CD14-positive monocyte (primary cell): ENCODE measurements around the gene GNAS-AS1. TPM values are rescaled to one million over a fixed set of nuclear protein-coding genes. Genes with fewer than 3 reads are reported as not detected.

Experiments
- DNase-seq, 3 donors: peaks; one replicate each; pipeline ENCODE4 v3.0.0-alpha.2; 2011 to 2022
- H2AFZ ChIP-seq: 2 replicates; pipeline ENCODE4 v1.6.0; 2012; ENCODE audit warnings: mild to moderate bottlenecking, low read depth, low read length, inconsistent platforms; ENCODE audit not compliant: insufficient read depth, poor library complexity, severe bottlenecking
- H3K27ac ChIP-seq, 2 donors: 1 replicate in 1 of 2; 2 replicates in 1 of 2; pipeline ENCODE4 v1.5.1; 2012 to 2013; ENCODE audit warnings: low read length in 2 of 2, control low read depth in 1 of 2, inconsistent platforms in 1 of 2, low read depth in 1 of 2, mild to moderate bottlenecking in 1 of 2
- H3K27me3 ChIP-seq, 2 donors: one replicate each; pipeline versions ENCODE4 v1.6.0 to v1.6.1; 2011 to 2013; ENCODE audit warnings: low read length in 2 of 2; ENCODE audit not compliant: control insufficient read depth in 2 of 2, insufficient read depth in 2 of 2
- H3K36me3 ChIP-seq, 2 donors: replicated peaks in 1 of 2; 1 replicate in 1 of 2; 2 replicates in 1 of 2; pipeline versions ENCODE4 v1.5.1 to v1.6.1; 2012 to 2013; ENCODE audit warnings: low read length in 2 of 2, control low read depth in 1 of 2, inconsistent platforms in 1 of 2, mild to moderate bottlenecking in 1 of 2; ENCODE audit not compliant: insufficient read depth in 2 of 2, control insufficient read depth in 1 of 2
- H3K4me1 ChIP-seq, 2 donors: 1 replicate in 1 of 2; 2 replicates in 1 of 2; pipeline versions ENCODE4 v1.5.1 to v1.6.1; 2012 to 2013; ENCODE audit warnings: low read length in 2 of 2, control low read depth in 1 of 2, inconsistent platforms in 1 of 2, mild to moderate bottlenecking in 1 of 2, moderate library complexity in 1 of 2; ENCODE audit not compliant: insufficient read depth in 2 of 2, control insufficient read depth in 1 of 2
- H3K4me2 ChIP-seq: replicated peaks from 2 replicates; pipeline ENCODE3; 2012; ENCODE audit warnings: low read length, moderate library complexity, mild to moderate bottlenecking; ENCODE audit not compliant: poor library complexity, severe bottlenecking; ENCODE audit errors: extremely low read depth
- H3K4me3 ChIP-seq, 3 experiments: fragments of 200-600 bp in 1 of 3; sonication (generic) in 1 of 3; replicated peaks in 1 of 3; 1 replicate in 2 of 3; 2 replicates in 1 of 3; pipeline ENCODE4 v1.5.1; 2011 to 2013; ENCODE audit warnings: low read length in 3 of 3, mild to moderate bottlenecking in 3 of 3, control low read depth in 2 of 3, low read depth in 2 of 3, inconsistent platforms in 1 of 3, moderate library complexity in 1 of 3
- H3K79me2 ChIP-seq: 2 replicates; pipeline ENCODE4 v1.6.0; 2012; ENCODE audit warnings: mild to moderate bottlenecking, control low read depth, inconsistent platforms, low read length, moderate library complexity; ENCODE audit not compliant: insufficient read depth
- H3K9ac ChIP-seq: 2 replicates; pipeline ENCODE4 v1.6.0; 2017; ENCODE audit warnings: low read length, mild to moderate bottlenecking; ENCODE audit not compliant: insufficient read depth, poor library complexity, severe bottlenecking
- H3K9me3 ChIP-seq, 2 donors: replicated peaks in 1 of 2; 1 replicate in 1 of 2; 2 replicates in 1 of 2; pipeline versions ENCODE4 v1.5.1 to v1.6.1; 2012 to 2013; ENCODE audit warnings: low read length in 2 of 2, control low read depth in 1 of 2; ENCODE audit not compliant: control insufficient read depth in 1 of 2, insufficient read depth in 1 of 2
- H4K20me1 ChIP-seq: 2 replicates; pipeline ENCODE4 v1.6.0; 2012; ENCODE audit warnings: mild to moderate bottlenecking, low read length, control low read depth, moderate library complexity; ENCODE audit not compliant: insufficient read depth
- H3K27ac Mint-ChIP-seq, 7 donors: one replicate each; pipeline ENCODE4 v1.8.0; 2020; ENCODE audit warnings: mild to moderate bottlenecking in 7 of 7, mixed read lengths in 7 of 7, moderate library complexity in 6 of 7, inconsistent platforms in 2 of 7
- H3K27me3 Mint-ChIP-seq, 3 donors: one replicate each; pipeline ENCODE4 v1.8.0; 2021 to 2022; ENCODE audit warnings: low read depth in 3 of 3, mild to moderate bottlenecking in 3 of 3, mixed read lengths in 3 of 3, moderate library complexity in 3 of 3, inconsistent platforms in 1 of 3
- H3K36me3 Mint-ChIP-seq, 2 donors: one replicate each; pipeline ENCODE4 v1.8.0; 2020; ENCODE audit warnings: mixed read lengths in 2 of 2, inconsistent platforms in 1 of 2, mild to moderate bottlenecking in 1 of 2
- H3K4me1 Mint-ChIP-seq: one replicate; pipeline ENCODE4 v1.8.0; 2020; ENCODE audit warnings: mild to moderate bottlenecking, mixed read lengths
- H3K4me3 Mint-ChIP-seq, 2 donors: one replicate each; pipeline ENCODE4 v1.8.0; 2020; ENCODE audit warnings: mild to moderate bottlenecking in 2 of 2, mixed read lengths in 2 of 2, moderate library complexity in 1 of 2
- H3K9me3 Mint-ChIP-seq, 7 donors: one replicate each; pipeline ENCODE4 v1.8.0; 2020 to 2022; ENCODE audit warnings: mixed read lengths in 7 of 7, mild to moderate bottlenecking in 6 of 7, moderate library complexity in 6 of 7, inconsistent platforms in 2 of 7
- CTCF ChIP-seq: fragments of 200-600 bp; IDR thresholded peaks from one replicate; pipeline ENCODE4 v1.8.0; 2022; ENCODE audit warnings: antibody characterized with exemption, mild to moderate bottlenecking
- whole genome bisulfite sequencing: methylation state at CpG from one replicate; pipeline ENCODE4 v1.1.5; 2013; ENCODE audit warnings: missing lambda C conversion rate; ENCODE audit not compliant: insufficient coverage; 5-methylcytosine and 5-hydroxymethylcytosine counted together
- intact Hi-C, 2 donors: fragments of 100-400 bp; cut with micrococcal nuclease; formaldehyde crosslinking; loops; one replicate each; pipeline versions ENCODE4 v1.15.0 to v1.15.1; 2023
- polyA plus RNA-seq, 3 donors: library from polyadenylated mRNA; depleted of rRNA in 1 of 3; unstranded in 2 of 3; stranded (reverse) in 1 of 3; fragments of 300-500 nt in 2 of 3; fragments of >200 nt in 1 of 3; fragmentation: Illumina TruSeq in 2 of 3; gene quantifications; 1 replicate in 2 of 3; 2 replicates in 1 of 3; pipeline ENCODE4 v1.2.3, GENCODE V29; 2012 to 2021

The GNAS-AS1 gene
- polyA plus RNA-seq, 3 donors = not detected

DNA sequence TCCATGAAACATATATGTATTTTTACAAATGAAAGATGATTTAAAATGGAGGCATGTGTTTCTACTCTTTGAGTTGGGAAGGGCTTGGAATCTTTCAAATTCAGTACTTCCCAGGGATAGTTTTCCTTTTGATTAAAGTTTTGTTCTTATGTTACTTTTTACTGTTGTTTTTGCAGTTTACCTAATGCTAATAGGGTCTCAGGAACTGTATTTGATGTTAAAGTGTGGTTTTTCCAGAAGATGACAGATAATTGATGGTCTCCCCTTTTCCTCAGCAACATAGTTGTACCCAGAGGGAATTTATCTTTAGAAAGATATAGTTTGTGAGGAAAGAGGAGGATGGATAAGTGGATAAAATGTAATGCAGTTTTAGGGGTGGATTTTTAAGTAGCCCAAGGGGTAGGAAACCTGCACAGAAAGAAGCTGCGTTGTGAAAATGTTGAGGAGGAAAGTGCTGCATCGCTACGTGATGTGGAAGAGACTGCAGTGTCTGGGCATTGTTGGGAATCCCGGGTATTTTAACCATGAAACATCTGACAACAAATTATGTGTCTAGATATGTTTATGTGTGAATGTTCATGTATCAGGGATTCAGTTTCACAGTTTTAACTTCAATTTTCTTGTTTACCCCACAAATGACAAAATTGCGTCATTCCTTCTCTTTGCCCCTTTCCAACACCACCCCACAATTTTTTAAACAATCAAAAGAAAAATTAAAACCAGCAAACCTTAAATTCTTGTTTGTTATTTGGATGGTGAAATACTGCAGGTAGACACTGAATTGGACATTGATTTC, 44.1 kb upstream of the GNAS-AS1 start:
- H3K9me3 Mint-ChIP-seq = no peaks in the 10 kb centered on the region
- H3K9me3 ChIP-seq = no peaks in the 10 kb centered on the region
- no peak for TF ChIP-seq CTCF
- peak overlapping the region in 1 of 3 experiments; percentile 93 for H3K4me3 ChIP-seq
- 0% methylated on average over 1 of the region's 5 CpGs for WGBS
- no peak for DNase-seq
- peaks cover 0 to 2% (median 0%) of the 10 kb centered on the region in 3 donors for H3K27me3 Mint-ChIP-seq
- no peak overlapping the region for H3K27ac ChIP-seq
- H3K27me3 ChIP-seq = no peaks in the 10 kb centered on the region
- H3K9ac ChIP-seq = no peak overlapping the region
- H3K4me2 ChIP-seq = peak overlapping the region; percentile 4
- H3K36me3 Mint-ChIP-seq = peaks cover 21 to 29% of the 10 kb centered on the region in 2 donors
- H4K20me1 ChIP-seq = peaks cover 75% of the 10 kb centered on the region
- H3K36me3 ChIP-seq = peaks cover 9 to 35% of the 10 kb centered on the region in 2 donors
- H3K4me1 ChIP-seq = peaks cover 41 to 61% of the 10 kb centered on the region in 2 donors
- H3K4me1 Mint-ChIP-seq = peaks cover 52% of the 10 kb centered on the region
- intact Hi-C loops = loop anchor here (5.0 to 10.0 kb wide), 6 partner anchors 87 to 240 kb away; partner anchors contain the start of genes ATP5F1E (in 2 of the 2), NELFCD (in 2 of the 2), CTSZ (in 1 of the 2) and PRELID3B (in 1 of the 2)
- H2AFZ ChIP-seq = no peak overlapping the region
- H3K4me3 Mint-ChIP-seq = no peak overlapping the region
- H3K79me2 ChIP-seq = peaks cover 82% of the 10 kb centered on the region
- H3K27ac Mint-ChIP-seq = peak overlapping the region in 2 of 7 donors; percentile 3 to 31

DNA sequence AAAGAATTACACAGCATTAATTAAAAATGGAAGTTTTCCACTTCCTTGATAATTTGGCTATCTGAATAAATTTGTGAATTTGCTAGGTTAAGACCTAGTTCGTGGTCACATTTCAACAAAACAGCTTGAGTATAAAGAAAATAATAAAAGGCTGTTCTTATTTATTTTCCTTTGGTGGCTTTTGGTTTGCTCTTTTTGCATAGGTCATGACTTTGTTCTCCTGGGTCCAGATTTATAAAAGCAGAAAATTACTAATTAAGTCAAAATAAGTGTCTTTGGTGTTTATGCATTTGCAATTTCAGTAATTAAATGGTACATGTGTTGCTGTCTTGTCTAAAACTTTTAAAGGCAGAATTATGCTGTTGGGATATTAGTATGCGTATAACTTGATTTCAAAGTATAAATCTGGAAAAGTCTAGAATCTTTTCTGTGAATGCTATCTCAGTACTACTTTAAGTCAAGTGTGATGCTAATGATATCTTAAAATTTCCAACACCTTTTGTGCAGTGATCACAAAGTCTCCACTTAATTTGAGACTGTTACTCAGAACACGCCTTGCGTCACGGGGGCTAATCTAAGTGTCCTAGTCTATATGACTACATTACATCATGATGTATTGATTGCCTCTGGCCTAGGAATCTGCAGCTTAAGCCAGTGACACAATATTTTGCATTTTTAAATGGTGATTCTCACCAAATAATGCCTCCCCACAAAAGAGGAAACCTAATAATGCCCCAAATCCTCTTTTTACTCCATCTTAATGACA, 42.8 kb upstream of the GNAS-AS1 start:
- WGBS = no CpG with 5 or more reads among the region's 5 CpGs
- peak in 2 of 3 donors; percentile 20 for DNase-seq
- Mint-ChIP-seq H3K4me3 (peak overlapping the region; percentile 20 to 47), H3K27me3 (peaks cover 0 to 4% (median 0%) of the 10 kb centered on the region in 3 donors), H3K9me3 (no peaks in the 10 kb centered on the region), H3K4me1 (peaks cover 52% of the 10 kb centered on the region), H3K36me3 (peaks cover 11 to 17% of the 10 kb centered on the region in 2 donors), H3K27ac (peak overlapping the region in 3 of 7 donors; percentile 19 to 57 (median 30))
- H3K27ac ChIP-seq = no peak overlapping the region
- TF ChIP-seq CTCF = no peak
- H3K9me3 ChIP-seq = no peaks in the 10 kb centered on the region
- peak overlapping the region; percentile 89 for H3K4me2 ChIP-seq
- intact Hi-C loops = loop anchor here (5.0 to 10.0 kb wide), 5 partner anchors 89 to 239 kb away; partner anchors contain the start of genes ATP5F1E (in 2 of the 2), NELFCD (in 2 of the 2), CTSZ (in 1 of the 2) and STX16 (in 1 of the 2)
- peaks cover 70% of the 10 kb centered on the region for H3K79me2 ChIP-seq
- H3K9ac ChIP-seq = no peak overlapping the region
- no peaks in the 10 kb centered on the region for H3K27me3 ChIP-seq
- H3K4me1 ChIP-seq = peaks cover 41 to 63% of the 10 kb centered on the region in 2 donors
- H3K36me3 ChIP-seq = peaks cover 3 to 22% of the 10 kb centered on the region in 2 donors
- peak overlapping the region in 2 of 3 experiments; percentile 76 to 93 for H3K4me3 ChIP-seq
- peaks cover 62% of the 10 kb centered on the region for H4K20me1 ChIP-seq
- no peak overlapping the region for H2AFZ ChIP-seq
